ENCODE results near the gene RFTN1.

Gene RFTN1

DNA sequence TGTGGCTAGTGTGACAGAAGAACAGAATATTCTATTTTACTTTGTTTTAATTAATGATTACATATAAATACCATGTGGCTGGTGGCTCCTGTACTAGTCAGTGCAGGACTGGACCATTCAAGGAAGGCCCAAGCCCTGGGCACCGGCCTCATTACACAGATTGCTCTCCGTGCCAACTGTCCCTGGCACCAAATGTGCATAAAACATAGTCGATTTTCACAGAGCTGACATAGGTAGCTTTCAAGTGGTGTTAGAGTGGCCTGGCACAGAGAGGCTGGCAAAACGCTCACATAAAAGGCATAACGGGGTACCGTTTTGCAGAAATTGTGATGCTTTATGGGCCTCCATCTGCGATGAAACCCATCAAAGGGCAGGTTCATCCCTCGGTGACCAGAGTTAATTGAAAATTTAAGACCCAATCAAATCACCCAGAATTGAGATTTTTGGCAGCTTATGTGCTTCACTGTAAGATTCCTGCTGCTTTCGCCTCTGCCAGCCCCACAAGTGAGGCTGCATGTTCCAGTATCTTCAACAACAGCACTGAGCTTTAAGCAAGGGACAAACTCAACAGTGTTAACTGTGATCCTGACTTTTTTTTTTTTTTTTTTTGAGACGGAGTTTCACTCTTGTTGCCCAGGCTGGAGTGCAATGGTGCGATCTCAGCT lies 25.9 kb downstream of the RFTN1 start:
- no peak for DNase-seq (ENCODE audit: low read depth in 4 of 4, low spot score in 1 of 4)

DNA sequence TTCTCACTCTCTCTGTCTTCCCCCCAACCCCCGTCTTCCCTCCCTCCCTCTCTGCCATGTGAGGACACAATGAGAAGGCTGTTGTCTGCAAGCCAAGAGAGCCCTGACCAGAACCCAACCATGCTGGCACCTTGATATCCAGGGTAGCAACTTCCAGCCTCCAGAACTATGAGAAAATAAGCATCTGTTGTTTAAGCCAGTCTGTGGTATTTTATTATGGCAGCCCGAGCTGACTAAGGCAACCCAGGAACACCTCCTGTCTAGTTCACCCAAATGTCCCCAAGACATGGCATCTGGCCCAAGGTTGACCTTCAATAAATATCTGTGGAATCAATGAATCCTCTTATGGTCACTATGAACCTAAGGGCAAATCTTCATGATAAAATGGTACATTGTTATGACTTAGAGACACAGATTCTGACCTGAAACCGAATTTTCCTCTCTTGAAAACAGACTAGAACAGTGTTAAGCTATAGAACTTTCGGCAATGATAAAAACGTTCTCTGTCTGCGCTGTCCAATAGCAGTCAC lies 26.5 kb downstream of the RFTN1 start:
- no peak for DNase-seq (ENCODE audit: low read depth in 4 of 4, low spot score in 1 of 4)

DNA sequence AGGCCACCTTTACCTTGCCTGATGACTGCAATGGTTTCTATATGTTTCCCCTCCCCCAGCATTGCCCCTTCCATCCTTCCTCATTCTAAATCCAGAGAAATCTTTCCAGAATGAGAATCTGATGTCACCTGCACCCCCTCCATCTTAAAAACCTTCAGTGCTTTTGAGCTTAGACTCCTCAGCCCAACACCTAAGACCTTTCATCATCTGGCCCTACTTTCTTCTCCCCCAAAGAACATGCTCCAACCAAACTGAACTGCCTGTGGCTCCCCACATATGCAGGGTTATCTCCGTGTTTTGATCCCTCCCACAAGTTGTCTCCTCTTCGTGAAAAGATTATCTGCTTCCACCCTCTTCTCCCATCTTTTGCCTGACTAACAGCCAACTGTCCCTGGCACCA lies 27.3 kb downstream of the RFTN1 start:
- no peak for DNase-seq (ENCODE audit: low read depth in 4 of 4, low spot score in 1 of 4)

DNA sequence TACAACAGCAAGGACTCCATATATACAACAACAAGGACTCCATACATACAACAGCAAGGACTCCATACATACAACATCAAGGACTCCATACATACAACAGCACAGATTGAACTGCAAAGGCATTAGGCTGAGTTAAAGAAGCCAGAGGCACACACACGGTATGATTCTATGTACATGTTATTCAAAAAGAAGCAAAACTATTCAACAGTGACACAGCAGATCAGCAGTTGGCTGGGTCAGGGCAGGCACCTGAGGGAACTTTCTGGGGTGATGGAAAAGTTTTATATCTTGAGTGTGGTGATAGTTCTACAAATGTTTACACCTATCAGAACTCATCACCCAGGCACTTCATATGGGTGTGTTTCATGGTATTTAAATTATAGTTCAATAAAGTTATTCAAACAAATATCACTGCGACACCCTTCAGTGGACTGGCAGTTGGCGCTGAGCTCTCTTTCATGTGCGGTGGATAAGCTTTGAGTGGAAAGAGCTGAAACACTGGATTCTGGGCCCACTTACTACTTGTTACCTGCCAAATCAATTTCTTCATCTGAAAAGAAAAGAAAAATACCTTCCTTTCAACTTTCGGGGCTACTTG lies 28.0 kb downstream of the RFTN1 start:
- DNase-seq (ENCODE audit: low read depth in 4 of 4, low spot score in 1 of 4), result no peak

DNA sequence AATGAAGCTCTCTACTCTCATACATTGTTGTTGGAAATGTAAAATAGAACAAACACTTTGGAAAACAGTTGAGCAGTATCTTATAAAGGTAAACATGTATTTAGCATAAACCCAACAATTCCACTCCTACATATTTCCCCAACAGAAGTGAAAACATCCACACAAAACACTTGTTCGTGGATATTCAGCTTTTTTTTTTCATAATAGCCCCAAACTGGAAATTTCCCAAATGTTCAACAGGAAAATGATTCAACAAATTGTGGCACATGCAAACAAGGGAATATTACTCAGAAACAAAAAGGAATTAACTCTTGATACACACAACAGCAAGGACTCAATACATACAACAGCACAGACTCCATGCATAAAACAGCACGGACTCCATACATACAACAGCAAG lies 28.5 kb downstream of the RFTN1 start:
- no peak for DNase-seq (ENCODE audit: low read depth in 4 of 4, low spot score in 1 of 4)

DNA sequence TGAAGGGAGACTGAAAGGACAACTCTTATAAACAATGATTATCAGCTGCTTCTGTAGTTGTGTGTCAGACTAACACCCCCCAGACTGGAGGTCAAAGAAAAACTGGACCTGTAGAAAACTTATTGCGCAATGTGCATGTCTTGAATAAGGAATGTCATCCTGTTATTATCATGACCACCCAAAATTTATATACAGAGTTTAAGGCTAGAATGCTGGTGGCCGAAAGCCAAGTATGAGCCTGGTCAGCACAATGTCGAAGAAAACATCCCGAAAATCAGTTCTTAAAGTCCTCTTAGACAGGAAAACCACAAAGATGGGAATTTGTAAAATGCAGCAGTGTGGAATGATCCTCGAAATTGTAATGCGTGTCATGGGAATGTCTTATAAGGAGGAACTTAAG lies 29.3 kb downstream of the RFTN1 start:
- DNase-seq (ENCODE audit: low read depth in 4 of 4, low spot score in 1 of 4), result no peak

DNA sequence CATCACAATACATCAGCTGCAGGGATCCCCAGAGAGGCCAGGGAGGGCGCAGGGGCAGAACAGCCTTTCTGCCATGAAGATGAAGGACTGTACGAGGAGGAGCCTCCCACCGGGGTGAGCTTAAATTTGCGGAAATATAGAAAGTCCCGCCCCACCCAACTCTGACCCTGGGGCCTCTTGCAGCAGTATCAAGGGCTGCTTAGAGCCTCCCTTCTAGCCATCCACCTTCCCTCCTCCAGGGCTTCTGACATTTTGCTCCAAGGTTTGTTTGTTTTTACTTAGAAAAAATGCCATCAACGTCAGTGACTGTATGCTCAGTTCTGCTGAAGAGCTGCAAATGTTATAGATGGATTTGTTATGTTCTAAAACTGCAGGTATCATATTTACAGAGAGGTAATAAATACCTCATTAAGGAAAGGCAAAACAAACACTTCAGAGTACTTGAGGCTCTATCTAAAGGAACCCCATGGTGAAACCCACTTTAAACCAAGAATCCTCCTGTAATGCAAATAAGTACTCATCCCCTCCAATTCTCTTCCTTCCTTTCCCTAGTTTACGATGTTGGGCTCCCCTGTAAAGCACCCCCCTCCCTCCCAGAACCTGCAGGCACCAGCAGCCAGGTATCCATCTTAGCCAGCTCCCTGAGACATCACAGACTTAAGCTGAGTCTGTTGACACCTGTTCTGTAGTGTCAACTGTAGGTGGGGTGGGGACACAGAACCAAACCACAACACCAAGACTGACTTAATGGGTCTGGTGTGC lies 30.5 kb downstream of the RFTN1 start:
- DNase-seq (ENCODE audit: low read depth in 4 of 4, low spot score in 1 of 4), result no peak

DNA sequence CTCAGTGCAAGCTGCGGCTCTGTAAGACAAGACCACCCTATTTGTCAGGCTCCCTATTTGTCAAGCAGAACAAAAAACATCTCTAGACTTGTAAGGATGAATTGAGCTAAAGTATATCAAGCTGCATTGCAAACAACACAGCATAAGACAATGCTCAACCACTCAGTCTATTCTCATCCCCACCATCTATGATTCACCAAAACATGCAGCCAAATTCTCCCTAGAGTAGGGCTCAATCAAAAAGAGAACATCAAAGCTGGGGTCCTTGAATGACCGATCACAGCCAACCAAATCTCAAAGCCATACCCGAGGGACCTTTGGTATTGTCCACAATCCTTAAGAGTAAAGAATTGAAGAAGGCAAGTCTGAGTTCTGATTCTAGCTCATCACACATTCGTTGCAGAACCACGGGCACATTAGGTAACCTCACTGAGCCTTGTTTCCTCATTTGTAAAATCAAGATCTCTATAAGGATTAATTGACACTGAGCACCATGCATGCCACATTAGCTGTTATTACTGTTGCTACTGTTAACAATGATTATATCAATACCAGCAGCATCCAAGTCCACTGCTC lies 31.2 kb downstream of the RFTN1 start:
- DNase-seq (ENCODE audit: low read depth in 4 of 4, low spot score in 1 of 4), result no peak

DNA sequence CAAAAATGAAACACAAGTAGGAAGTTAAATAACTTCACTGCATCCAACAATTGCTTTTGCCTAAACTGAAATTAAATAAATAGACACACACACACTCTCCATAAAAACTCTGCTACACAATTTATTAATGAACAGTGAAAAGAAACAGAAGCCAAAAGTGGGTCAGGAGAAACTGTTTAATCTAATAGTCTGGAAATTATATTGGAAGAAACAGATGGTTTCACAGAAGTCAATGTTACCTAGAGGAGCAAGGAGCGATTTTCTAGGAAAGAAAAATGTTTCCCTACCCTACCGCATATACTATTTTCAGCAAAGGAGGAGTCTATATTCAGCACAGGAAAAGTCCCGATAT lies 32.0 kb downstream of the RFTN1 start:
- no peak for DNase-seq (ENCODE audit: low read depth in 4 of 4, low spot score in 1 of 4)

DNA sequence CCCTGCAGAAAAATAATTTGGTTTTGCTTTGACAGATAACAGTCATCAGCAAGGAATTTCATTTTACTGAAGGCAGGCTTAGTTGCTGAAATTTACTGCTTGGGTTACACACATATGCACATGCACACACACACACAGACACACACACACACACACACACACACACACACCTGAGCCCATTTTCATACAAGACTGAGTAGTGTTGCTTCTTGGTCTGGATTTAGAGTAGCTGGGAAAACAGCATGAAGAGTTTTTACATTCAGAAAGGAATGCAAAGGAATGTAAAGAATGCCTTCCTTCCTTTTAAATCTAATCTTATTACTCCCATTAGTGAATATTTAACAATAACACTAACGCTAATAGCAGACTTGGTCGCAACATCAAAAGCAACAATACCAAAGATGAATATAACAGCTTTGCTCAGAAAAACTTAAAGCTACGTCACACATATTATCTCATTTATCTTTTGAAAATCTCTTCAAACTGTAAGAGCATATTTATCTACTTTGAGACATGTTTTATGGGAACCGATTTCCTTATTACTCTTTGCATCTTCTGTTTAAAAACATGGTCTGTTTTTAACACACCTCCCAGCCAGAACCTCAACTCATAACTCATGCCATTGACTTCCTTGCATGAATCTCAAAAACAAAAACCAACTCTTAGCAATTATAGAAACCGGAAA lies 32.5 kb downstream of the RFTN1 start:
- DNase-seq (ENCODE audit: low read depth in 4 of 4, low spot score in 1 of 4), result no peak

DNA sequence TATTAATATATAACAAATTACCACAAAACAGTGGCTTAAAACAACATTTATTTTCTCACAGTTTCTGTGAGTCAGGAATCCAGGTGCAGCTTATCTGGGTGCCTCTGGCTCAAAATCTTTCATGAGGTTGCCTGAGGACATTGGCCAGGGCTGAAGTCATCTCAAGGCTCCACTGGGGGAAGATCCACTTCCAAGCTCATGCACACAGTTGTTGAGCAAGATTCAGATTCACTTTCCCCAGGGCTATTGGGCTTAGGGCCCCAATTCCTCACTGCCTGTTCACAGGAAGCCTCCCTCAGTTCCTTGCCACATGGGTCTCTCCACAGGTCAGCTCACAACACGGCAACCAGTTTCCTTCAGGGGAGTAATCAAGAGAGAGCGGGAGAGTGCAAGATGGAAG lies 35.0 kb downstream of the RFTN1 start:
- no peak for DNase-seq (ENCODE audit: low read depth in 4 of 4, low spot score in 1 of 4)

DNA sequence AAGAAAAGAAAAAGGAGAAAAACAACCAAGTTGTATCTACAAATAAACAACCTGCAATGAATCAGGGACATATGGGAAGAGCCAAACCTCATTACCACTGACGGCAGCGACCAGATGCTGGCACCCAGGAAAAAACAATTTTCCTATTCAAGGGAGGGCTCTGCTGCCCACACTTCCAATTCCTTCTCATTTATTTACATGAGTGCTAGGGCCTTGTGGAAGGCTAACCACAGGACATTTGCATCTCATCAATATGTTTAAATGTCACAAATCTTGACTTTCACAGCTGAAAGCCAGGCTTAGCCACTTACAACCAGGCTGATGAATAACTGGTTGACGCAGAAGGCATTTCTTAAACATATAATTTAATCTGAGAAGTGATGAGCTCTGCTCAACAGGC lies 36.0 kb downstream of the RFTN1 start:
- DNase-seq (ENCODE audit: low read depth in 4 of 4, low spot score in 1 of 4), result no peak

DNA sequence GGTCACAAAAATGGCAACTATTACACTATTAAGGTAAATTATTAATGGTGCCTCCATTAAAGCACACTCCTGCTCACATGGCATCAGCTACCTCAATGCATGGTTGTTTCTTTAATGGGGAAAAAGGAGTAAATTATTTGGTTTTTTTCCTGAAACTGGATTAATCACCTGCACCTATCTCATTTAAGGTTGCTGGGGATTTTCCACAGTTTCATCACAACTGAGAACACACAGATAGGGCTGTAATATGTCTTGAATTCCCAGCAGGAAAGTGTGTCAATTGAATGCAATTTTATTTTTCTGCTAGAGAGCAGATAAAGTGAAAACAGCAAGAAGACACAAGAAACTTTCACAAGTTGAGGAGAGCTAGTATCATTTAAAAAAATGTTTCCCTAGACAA lies 36.4 kb downstream of the RFTN1 start:
- no peak for DNase-seq (ENCODE audit: low read depth in 4 of 4, low spot score in 1 of 4)

DNA sequence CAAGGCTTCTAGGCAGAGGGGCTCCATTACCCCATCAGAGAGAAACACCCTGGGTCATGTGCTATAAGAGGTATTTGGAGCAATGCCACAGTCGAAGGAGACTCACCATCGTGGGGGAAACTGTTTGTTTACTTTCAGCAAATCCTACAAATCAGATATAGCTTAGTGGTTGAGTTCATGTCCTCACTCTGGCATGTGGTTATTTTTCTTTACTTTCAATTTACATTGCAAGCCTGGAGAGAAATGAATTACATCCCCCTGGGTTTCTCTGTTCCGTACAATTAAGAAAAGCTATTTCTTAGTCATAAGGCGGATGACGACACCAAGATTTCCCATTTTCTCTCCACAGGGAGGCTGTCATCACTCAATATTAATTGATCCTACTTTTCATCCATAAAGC lies 36.9 kb downstream of the RFTN1 start:
- no peak for DNase-seq (ENCODE audit: low read depth in 4 of 4, low spot score in 1 of 4)

DNA sequence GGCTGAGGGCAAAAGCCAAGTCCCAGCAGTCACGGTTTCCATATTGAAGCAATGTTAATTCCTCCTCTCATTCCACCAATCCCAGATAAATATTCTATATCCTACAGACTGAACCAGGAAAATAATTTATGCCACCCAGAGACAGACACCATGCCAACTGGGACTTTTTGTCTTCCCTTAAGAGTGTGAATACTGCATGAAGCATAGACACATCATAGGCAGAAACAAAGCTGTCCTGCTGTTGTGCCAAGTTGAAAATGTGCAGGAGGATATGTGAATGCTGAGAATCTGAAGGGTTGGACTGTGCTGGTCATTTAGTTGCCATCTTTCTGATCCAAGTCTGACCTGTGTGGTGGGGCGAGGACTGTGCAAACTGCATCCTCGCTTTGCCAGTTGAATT lies 37.7 kb downstream of the RFTN1 start:
- no peak for DNase-seq (ENCODE audit: low read depth in 4 of 4, low spot score in 1 of 4)

DNA sequence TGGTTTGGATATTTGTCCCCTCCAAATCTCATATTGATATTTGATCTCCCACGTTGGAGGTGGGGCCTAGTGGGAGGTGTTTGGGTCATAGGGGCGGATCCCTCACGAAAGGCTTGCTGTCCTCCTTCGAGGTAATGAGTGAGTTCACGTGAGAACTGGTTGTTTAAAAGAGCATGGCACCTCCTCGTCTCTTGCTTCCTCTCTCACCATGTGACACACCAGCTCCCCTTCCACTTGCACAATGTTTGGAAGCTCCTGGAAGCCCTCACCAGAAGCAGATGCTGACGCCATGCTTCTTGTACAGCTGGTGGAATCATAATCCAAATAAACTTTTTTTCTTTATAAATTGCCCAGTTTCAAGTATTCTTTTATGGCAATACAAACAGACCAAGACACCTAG lies 38.6 kb downstream of the RFTN1 start:
- no peak for DNase-seq (ENCODE audit: low read depth in 4 of 4, low spot score in 1 of 4)

DNA sequence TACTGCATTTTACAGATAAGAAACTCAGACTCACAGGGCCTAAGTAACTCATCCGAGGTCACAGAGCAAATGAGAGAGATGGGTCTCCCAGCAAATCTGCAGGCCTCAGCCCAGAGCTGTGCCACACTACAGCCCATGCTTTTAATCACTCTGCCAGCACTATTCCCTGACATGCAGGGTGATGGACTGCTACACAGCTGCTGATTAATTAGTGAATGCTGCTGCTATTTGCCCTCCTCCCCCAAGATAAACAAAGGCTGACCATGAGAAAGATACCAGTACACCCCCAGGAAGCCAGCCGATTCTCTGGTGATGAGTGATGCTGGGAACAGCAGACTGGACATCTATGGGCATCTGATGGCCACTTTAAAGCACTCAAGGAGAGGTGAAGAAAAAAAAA lies 39.3 kb downstream of the RFTN1 start:
- DNase-seq (ENCODE audit: low read depth in 4 of 4, low spot score in 1 of 4), result no peak

DNA sequence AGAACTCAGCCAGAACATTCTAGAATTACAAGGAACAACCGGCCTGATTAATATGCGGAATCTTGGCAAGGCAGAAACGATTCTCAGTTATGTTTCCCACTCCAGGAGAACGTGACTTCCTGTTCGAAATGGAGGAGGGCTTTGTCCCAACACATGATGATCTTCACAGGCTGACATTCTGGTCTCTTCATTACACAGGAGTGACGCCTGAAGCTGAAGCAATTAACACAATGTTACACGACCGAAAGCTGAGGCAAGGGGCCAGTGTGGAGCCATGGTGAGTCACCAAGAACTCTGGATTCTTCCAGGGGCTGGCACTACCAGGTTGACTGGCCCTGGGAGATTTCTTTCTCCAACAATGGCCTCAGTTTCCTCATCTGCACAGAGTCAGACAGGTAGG lies 40.9 kb downstream of the RFTN1 start:
- no peak for DNase-seq (ENCODE audit: low read depth in 4 of 4, low spot score in 1 of 4)

DNA sequence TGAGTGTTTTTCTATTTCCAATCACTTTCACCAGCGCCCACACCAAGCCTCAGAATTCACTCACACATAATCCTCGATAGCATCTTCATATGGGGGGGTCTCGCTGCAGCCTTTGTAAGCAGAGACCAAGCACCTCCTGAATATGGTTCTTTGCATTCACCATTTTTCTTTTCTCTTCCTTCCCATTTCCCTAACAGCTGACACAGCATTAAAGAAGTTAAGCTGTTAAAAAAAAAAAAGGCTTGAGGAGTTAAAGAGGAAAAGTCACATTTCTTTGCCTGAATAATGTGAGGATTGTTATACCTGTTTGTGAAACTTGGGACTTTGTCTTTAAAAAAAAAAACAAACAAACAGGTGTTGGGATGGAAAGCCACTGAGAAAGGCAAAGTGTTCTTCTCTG lies 41.6 kb downstream of the RFTN1 start:
- DNase-seq (ENCODE audit: low read depth in 4 of 4, low spot score in 1 of 4), result no peak

DNA sequence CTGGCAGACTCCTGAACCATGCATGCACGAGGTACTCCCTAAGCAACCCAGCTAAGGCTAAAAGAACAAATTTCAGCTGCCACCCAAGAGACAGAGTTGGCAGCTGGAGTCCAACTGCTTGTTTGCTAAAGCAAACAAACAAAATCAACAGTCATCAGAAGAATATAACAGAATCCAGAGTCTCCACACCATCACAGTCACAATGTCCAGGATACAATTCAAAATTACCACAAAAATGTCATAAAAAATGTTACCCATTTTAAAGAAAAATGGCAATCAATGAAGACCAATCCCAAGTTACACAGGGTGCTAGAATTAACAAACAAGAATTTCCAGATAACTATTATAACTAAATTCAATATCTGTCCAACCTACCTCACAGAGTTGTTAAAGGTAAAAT lies 42.9 kb downstream of the RFTN1 start:
- DNase-seq (ENCODE audit: low read depth in 4 of 4, low spot score in 1 of 4), result no peak

DNA sequence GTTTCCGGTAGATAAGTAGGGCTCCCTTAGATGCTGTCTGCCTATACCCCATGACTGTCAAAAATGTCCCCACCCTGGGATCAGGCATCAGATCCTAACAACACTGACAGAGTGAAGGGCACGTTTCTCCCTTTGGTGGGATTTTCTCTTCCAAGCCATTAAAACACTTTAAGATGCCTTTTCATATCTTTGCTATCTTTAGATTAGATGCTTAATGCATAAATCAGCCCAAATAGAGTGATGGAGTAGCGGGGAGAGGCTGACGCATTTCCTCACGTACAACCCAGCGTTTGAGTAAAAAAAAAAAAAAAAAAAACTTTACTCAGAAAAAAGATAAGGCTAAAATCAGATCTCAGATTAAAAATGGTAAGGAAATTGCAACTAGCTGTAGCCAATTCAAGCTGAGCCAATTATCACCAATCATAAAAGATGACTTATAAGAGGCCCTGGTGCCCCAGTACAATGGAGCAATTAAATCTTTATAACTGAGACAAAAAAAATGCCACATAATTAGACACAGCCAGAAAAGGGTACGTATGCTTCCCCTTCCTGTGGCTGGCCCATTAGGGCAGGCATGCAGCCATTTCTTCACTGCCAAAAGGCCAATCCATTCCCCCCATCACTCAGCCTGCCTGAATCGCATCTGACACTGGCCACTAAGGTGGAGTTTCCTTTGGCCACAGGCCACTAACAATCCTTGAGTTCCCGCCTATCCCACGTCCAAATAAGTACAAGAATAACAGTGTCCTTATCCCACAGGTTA lies 45.0 kb downstream of the RFTN1 start:
- DNase-seq (ENCODE audit: low read depth in 4 of 4, low spot score in 1 of 4), result no peak

Measured in stimulated activated CD4-positive, alpha-beta T cell treated with anti-CD3 and anti-CD28 coated beads, Interleukin-1b, Interleukin-23, amount 100 ng/mL, for 24 hours (primary cell).